Measurements from ENCODE around the gene MALT1. TPM values are rescaled to one million over a fixed set of nuclear protein-coding genes. Genes with fewer than 3 reads are reported as not detected.

Gene MALT1
- total RNA-seq, 1 experiment from 2014 or later = 19.6 TPM

DNA sequence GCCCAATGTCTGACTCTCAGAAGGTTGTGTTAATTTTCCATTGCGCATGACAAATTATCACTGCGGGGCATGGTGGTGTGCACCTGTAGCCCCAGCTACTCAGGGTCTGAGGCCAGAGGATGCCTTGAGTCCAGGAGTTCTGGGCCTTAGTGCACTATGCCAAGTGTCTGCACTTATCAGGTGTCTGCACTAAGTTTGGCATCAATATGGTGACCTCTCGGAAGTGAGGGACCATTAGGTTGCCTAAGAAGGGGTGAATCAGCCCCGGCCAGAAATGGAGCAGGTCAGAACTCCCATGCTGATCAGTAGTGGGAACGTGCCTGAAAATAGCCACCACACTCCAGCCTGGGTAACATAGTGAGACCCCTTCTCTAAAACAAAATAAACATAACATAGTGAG is 131.7 kb downstream of the MALT1 start:
- Histone ChIP-seq H3K27ac (no peak overlapping the region), H4K20me1 (ENCODE audit: insufficient read depth) (no peaks in the 10 kb centered on the region), H2AFZ (no peak overlapping the region), H3K9me2 (ENCODE audit: insufficient read depth) (no peaks in the 10 kb centered on the region), H3K27me3 (ENCODE audit: insufficient read depth, low read depth) (no peaks in the 10 kb centered on the region), H3K36me3 (ENCODE audit: low read depth) (no peaks in the 10 kb centered on the region), H3K4me1 (replicated peaks; ENCODE audit: insufficient read depth) (no peaks in the 10 kb centered on the region), H3K9me3 (ENCODE audit: insufficient read depth, low read depth) (no peaks in the 10 kb centered on the region), H3K4me3 (no peak overlapping the region), H3F3A (ENCODE audit: insufficient read depth, low read depth) (0 out of 2 replicates have a peak, but pooled peaks cover 3% of the 10 kb centered on the region), H3K79me2 (ENCODE audit: low read depth) (no peaks in the 10 kb centered on the region), H3K4me2 (no peak overlapping the region)
- TF ChIP-seq, protein P1, sequence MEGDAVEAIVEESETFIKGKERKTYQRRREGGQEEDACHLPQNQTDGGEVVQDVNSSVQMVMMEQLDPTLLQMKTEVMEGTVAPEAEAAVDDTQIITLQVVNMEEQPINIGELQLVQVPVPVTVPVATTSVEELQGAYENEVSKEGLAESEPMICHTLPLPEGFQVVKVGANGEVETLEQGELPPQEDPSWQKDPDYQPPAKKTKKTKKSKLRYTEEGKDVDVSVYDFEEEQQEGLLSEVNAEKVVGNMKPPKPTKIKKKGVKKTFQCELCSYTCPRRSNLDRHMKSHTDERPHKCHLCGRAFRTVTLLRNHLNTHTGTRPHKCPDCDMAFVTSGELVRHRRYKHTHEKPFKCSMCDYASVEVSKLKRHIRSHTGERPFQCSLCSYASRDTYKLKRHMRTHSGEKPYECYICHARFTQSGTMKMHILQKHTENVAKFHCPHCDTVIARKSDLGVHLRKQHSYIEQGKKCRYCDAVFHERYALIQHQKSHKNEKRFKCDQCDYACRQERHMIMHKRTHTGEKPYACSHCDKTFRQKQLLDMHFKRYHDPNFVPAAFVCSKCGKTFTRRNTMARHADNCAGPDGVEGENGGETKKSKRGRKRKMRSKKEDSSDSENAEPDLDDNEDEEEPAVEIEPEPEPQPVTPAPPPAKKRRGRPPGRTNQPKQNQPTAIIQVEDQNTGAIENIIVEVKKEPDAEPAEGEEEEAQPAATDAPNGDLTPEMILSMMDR (conservative IDR thresholded peaks at IDR 0.05) = no peak
- no peak for TF ChIP-seq EZH2 (IDR thresholded peaks at IDR 0.05; ENCODE audit: low read depth)
- intact Hi-C loops (cut with micrococcal nuclease; ENCODE audit: unreplicated experiment) = no loop called here
- BruUV-seq (replicated peaks) = no TSS peak
- POLR2A ChIA-PET (ENCODE audit: unreplicated experiment) = interaction anchor here (0.7 kb wide), 1 partner anchor 8 kb away, joined by 22 read pairs; no protein-coding TSS in a partner anchor
- no peak for DNase-seq
- CTCF ChIA-PET = no interaction called here

DNA sequence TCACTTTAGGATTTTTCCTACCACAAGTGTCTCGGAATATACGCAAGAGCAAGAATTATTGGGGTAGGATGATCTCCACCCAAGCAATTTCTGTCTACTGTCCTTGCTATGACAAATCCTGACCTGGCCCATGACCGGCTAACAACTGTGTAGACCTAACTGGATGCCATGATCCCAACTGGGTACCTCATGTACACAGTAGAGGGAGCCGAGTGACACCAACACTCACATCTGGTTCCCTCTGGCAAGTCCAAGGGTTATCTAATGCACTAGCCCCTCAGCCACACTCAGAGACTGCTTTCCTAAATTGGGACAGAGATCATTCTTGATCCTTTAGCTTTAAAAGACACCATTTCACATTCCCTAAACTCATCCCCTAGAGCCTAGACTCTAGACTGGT is 132.7 kb downstream of the MALT1 start:
- intact Hi-C loops (cut with micrococcal nuclease; ENCODE audit: unreplicated experiment) = no loop called here
- H3K27ac ChIP-seq = no peak overlapping the region
- 0 out of 2 replicates have a peak, but pooled peaks cover 3% of the 10 kb centered on the region for H3F3A ChIP-seq (ENCODE audit: insufficient read depth, low read depth)
- BruUV-seq (replicated peaks) = no TSS peak
- no peak for DNase-seq
- ChIA-PET POLR2A (ENCODE audit: unreplicated experiment) (no interaction called here), CTCF (no interaction called here)
- no peaks in the 10 kb centered on the region for H3K27me3 ChIP-seq (ENCODE audit: insufficient read depth, low read depth)
- no peak overlapping the region for H2AFZ ChIP-seq
- H3K4me3 ChIP-seq = no peak overlapping the region
- H3K79me2 ChIP-seq (ENCODE audit: low read depth) = no peaks in the 10 kb centered on the region
- no peak for TF ChIP-seq EZH2 (IDR thresholded peaks at IDR 0.05; ENCODE audit: low read depth)
- TF ChIP-seq, protein P1 (conservative IDR thresholded peaks at IDR 0.05) = no peak
- H3K36me3 ChIP-seq (ENCODE audit: low read depth) = no peaks in the 10 kb centered on the region
- no peak overlapping the region for H3K4me2 ChIP-seq
- H4K20me1 ChIP-seq (ENCODE audit: insufficient read depth) = no peaks in the 10 kb centered on the region
- H3K4me1 ChIP-seq (replicated peaks; ENCODE audit: insufficient read depth) = no peaks in the 10 kb centered on the region
- no peaks in the 10 kb centered on the region for H3K9me3 ChIP-seq (ENCODE audit: insufficient read depth, low read depth)
- no peaks in the 10 kb centered on the region for H3K9me2 ChIP-seq (ENCODE audit: insufficient read depth)

Other genes with a start within 250 kb of the MALT1 start
- 0.10 and 0.28 TPM in 2 replicates for gene ALPK2, start 42.4 kb upstream of the MALT1 start, total RNA-seq (2021)
- 19.1 and 21.1 TPM in 2 replicates for gene ZNF532, start 193.4 kb downstream of the MALT1 start, total RNA-seq (2021)